ENCODE measurements around the gene TRIO.

DNA sequence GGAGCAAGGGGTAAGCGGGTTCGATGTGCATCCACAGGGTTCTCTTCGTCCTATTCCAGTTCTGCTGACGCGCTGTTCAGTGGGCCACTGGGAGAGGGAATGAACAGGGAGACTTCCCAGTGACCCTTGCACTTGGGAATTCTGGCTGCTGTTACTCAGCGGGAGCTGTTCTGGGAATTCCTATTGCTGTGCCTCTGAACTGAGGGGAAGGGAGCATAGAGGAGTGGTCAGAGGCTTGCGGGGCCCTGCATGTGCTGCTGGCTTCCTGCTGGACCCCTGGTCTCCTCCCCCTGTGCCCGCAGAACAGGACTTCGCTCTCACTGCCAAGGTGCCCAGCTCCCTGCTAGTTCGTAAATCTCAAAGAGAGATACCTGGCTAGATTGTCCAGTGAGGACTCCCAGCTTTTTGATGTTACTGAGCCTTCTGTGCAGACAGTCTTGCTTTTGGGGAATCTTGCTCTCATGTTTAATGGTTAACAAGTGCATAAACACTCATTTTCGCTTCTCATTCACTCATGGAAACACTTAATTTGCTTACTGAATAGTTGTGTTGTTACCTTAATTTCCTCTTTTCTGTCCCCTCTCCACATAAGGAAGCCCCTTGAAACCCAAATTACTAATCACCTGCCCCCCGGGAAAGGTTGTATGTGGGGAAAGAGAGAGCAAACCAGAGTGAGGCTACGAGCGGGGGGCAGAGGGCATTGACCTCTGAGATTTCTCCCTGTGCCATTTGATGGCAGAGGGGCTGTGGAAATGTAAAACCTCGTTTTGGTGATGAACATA, 5.9 kb downstream of the TRIO start:
- no peak for TF ChIP-seq EZH2phosphoT487 (conservative IDR thresholded peaks at IDR 0.05; ENCODE audit: low read length)
- TF ChIP-seq, protein P1, sequence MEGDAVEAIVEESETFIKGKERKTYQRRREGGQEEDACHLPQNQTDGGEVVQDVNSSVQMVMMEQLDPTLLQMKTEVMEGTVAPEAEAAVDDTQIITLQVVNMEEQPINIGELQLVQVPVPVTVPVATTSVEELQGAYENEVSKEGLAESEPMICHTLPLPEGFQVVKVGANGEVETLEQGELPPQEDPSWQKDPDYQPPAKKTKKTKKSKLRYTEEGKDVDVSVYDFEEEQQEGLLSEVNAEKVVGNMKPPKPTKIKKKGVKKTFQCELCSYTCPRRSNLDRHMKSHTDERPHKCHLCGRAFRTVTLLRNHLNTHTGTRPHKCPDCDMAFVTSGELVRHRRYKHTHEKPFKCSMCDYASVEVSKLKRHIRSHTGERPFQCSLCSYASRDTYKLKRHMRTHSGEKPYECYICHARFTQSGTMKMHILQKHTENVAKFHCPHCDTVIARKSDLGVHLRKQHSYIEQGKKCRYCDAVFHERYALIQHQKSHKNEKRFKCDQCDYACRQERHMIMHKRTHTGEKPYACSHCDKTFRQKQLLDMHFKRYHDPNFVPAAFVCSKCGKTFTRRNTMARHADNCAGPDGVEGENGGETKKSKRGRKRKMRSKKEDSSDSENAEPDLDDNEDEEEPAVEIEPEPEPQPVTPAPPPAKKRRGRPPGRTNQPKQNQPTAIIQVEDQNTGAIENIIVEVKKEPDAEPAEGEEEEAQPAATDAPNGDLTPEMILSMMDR (IDR thresholded peaks at IDR 0.05; ENCODE audit: insufficient read depth, low read length, poor library complexity, severe bottlenecking), result no peak
